Stimulated activated CD8-positive, alpha-beta memory T cell treated with anti-CD3 and anti-CD28 coated beads, Interleukin-15, amount 100 ng/mL, for 4 hours (primary cell): ENCODE data around the gene KRTAP5-5.

Experiments
- DNase-seq, 2 donors: peaks; one replicate each; pipeline ENCODE4 v3.0.0-alpha.2; 2020; ENCODE audit warnings: low read depth in 2 of 2

KRTAP5-5 gene

DNA sequence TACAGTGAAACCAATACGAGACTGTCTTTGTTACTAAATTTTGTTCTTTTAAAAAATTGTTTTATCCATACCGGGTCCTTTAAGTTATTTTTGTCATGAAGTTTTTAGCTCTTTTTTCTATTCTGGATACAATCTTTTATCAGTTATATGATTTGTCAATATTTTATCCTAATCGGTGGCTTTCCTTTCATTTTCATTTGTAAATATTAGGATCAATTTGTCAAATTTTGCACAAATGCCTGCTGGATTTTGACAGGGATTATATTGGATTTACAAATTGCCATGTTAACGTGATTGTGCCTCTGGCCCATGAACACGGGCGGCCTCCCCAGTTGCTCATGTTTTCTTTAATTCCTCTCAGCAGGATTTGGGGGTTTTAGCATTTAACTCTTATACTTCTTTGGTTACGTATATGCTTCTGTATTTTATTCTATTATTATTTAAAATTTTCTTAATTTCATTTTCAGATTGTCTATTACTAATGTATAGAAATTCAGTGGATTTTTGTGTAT is 46.7 kb downstream of the KRTAP5-5 start:
- no peak for DNase-seq

DNA sequence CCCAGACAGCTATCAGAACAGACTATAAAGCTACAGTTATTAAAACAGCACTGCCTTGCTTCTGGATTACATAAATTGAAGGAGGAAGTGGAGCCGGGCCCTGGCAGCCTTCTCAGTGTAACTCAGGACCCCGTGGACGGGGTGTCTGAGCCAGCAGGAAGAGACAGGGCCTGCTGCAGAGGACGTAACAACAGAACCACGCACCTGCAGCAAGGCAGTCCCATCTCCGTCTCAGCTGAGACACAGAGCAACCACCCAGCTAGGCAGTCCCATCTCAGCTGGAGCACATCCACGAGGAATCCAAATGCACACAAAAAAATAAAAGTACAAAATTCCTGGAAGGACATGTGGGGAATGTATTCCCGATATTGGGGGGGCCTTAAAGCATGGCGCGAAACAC is 50.3 kb downstream of the KRTAP5-5 start:
- no peak for DNase-seq
